Right lobe of liver (tissue), 6 donors: ENCODE data around the gene NTN1. TPM values are rescaled to one million over a fixed set of nuclear protein-coding genes. Genes with fewer than 3 reads are reported as not detected.

Source experiments
- ATAC-seq, 4 donors: fragments of 200-7000 bp; cut with Tn5 transposase; one replicate each; pipeline ENCODE4 v1.9.1; 2020; ENCODE audit warnings: mild to moderate bottlenecking in 4 of 4, moderate library complexity in 4 of 4
- DNase-seq, 3 donors: peaks; one replicate each; pipeline ENCODE4 v3.0.0-alpha.2; 2020
- H3K27ac ChIP-seq, 3 donors: fragments of 200-600 bp; one replicate each; pipeline ENCODE4 v1.8.0; 2022
- H3K27me3 ChIP-seq, 2 donors: fragments of 200-600 bp; one replicate each; pipeline ENCODE4 v1.8.0; 2022
- H3K36me3 ChIP-seq, 4 donors: fragments of 200-600 bp; sonication (generic) in 1 of 4; one replicate each; pipeline versions ENCODE4 v1.5.1 to v1.8.0; 2017 to 2022; ENCODE audit warnings: control low read depth in 1 of 4
- H3K4me1 ChIP-seq, 4 donors: fragments of 200-600 bp; sonication (generic) in 1 of 4; one replicate each; pipeline versions ENCODE4 v1.5.1 to v1.8.0; 2017 to 2022; ENCODE audit warnings: control low read depth in 1 of 4
- H3K4me3 ChIP-seq, 3 donors: fragments of 200-600 bp; one replicate each; pipeline ENCODE4 v1.8.0; 2022
- H3K9me3 ChIP-seq, 4 donors: fragments of 200-600 bp; sonication (generic) in 1 of 4; one replicate each; pipeline versions ENCODE4 v1.5.1 to v1.8.0; 2017 to 2022; ENCODE audit warnings: control low read depth in 1 of 4
- POLR2A ChIP-seq: fragments of 450-650 bp; IDR thresholded peaks from one replicate; pipeline ENCODE4 v1.6.1; 2017; ENCODE audit warnings: antibody characterized with exemption, mild to moderate bottlenecking
- WGBS: methylation state at CpG from one replicate; pipeline ENCODE4 v1.1.6; 2018; ENCODE audit warnings: low coverage, low lambda C conversion rate; ENCODE audit not compliant: insufficient coverage; ENCODE audit errors: missing lambda C conversion rate; 5-methylcytosine and 5-hydroxymethylcytosine counted together
- intact Hi-C, 2 donors: fragments of 100-400 bp; cut with DNase I; formaldehyde crosslinking; loops; one replicate each; pipeline versions ENCODE4 v1.11.2 to v1.14.1; 2022
- total RNA-seq, 6 experiments: library from RNA; depleted of rRNA in 2 of 6; stranded (reverse); fragments of >200 nt in 2 of 6; fragmentation: NEBNext Ultra II Directional in 3 of 6; extraction: Animal tissue kit (Norgen Biotek cat#: 25700) in 3 of 6; gene quantifications; one replicate each; pipeline versions ENCODE4 v1.1.0 to v1.2.4, GENCODE V29; 2016 to 2023
- TF ChIP-seq, protein P1 (sequence below), 4 donors: fragments of 200-600 bp in 3 of 4; fragments of 450-650 bp in 1 of 4; IDR thresholded peaks; one replicate each; pipeline versions ENCODE4 v1.5.1 to v1.8.0; 2016 to 2022; ENCODE audit warnings: antibody characterized with exemption in 4 of 4, mild to moderate bottlenecking in 2 of 4
- donor health status: DM: no; HTN: yes; CAD: no.
- donor health status: DM: no; HTN: no; CAD: no.
- donor health status: DM: no; HTN: no; CAD: no.
- donor health status: DM: no; HTN: yes; CAD: no.
- donor health status: DM: no; HTN: yes; CAD: no.

Gene NTN1
- total RNA-seq, 6 experiments from 2014 or later, result 3.5 to 12.5 (median 8.5) TPM

DNA sequence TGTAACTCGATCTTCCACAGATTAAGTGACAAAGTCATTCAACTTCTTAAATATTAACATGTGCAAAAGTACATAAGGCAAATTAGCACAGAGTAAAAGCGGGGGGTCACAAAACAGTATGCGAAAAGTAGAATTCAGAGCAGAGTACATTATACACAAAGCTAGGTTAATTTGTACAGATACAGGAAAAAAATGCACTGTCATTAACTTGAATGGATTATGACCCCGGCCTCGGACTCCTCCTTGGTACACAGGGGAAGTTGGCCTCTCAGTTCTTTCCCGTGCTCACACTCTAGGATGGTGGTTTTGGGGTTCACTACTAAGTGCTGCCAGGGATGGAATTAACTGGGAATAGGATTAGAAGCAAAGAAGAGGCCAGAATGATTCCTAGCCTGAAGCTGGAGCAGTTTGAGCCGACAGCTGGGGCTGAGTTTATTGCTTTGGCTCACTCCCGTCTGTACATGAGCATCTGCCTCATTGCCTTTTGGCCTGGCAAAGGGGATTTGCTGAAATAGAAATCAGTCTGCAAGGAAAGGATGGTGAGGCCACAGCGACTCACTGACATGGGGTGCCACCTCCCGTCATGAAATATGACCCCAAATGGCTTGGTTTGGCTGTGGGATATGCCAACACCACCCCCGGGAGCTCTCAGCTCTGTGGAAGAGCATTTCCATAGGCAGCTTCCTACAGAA, 23.6 kb downstream of the NTN1 start:
- no peak overlapping the region for H3K4me3 ChIP-seq
- no peaks in the 10 kb centered on the region for H3K27me3 ChIP-seq
- ATAC-seq (peak; percentile 56 to 83 (median 66)), DNase-seq (no peak)
- no peaks in the 10 kb centered on the region for H3K9me3 ChIP-seq
- H3K27ac ChIP-seq, result peak overlapping the region in 1 of 3 donors; percentile 18
- 36% methylated on average over 8 of the region's 11 CpGs for WGBS
- peaks cover 0 to 12% (median 0%) of the 10 kb centered on the region in 4 donors for H3K4me1 ChIP-seq
- no peaks in the 10 kb centered on the region for H3K36me3 ChIP-seq
- intact Hi-C loops, result no loop called here
- TF ChIP-seq POLR2A, result no peak
- TF ChIP-seq, protein P1, sequence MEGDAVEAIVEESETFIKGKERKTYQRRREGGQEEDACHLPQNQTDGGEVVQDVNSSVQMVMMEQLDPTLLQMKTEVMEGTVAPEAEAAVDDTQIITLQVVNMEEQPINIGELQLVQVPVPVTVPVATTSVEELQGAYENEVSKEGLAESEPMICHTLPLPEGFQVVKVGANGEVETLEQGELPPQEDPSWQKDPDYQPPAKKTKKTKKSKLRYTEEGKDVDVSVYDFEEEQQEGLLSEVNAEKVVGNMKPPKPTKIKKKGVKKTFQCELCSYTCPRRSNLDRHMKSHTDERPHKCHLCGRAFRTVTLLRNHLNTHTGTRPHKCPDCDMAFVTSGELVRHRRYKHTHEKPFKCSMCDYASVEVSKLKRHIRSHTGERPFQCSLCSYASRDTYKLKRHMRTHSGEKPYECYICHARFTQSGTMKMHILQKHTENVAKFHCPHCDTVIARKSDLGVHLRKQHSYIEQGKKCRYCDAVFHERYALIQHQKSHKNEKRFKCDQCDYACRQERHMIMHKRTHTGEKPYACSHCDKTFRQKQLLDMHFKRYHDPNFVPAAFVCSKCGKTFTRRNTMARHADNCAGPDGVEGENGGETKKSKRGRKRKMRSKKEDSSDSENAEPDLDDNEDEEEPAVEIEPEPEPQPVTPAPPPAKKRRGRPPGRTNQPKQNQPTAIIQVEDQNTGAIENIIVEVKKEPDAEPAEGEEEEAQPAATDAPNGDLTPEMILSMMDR (IDR thresholded peaks at IDR 0.05), result no peak

DNA sequence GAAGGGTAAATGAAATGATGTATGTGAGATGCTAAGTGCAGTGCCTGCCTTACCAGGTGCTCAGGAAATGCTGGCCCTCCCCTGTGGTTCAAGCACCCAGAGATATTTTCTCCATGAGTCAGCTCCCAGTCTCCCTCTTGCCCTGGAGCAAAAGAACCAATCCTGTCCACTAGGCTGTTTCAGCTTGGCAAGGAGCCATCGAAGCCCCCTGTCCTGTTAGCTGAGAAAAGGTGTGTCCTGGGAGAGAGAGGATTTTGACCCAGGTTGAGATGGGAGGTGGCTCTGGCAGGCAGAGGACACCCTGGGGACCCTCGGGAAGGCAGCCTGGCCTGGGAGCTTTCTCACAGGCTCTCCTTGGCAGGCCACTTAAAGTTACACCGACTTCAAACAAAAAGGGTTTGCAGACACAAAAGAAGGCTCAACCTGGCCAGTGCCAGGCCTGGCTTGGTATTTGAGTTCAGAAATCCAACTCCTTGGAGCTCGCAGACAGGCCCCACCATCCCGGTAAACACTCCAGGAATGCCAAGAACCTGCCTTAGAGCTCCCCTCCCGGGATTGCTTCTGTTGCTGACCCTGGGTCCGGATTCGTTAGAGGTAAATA, 29.6 kb downstream of the NTN1 start:
- ATAC-seq (peak in 1 of 4 donors; percentile 28), DNase-seq (no peak)
- Histone ChIP-seq H3K36me3 (no peaks in the 10 kb centered on the region), H3K4me1 (peaks cover 0 to 24% (median 9%) of the 10 kb centered on the region in 4 donors), H3K27ac (no peak overlapping the region), H3K9me3 (no peaks in the 10 kb centered on the region), H3K4me3 (no peak overlapping the region), H3K27me3 (no peaks in the 10 kb centered on the region)
- intact Hi-C loops, result no loop called here
- 70% methylated on average over 2 of the region's 8 CpGs for WGBS
- TF ChIP-seq, protein P1 (IDR thresholded peaks at IDR 0.05), result no peak
- TF ChIP-seq POLR2A, result no peak

DNA sequence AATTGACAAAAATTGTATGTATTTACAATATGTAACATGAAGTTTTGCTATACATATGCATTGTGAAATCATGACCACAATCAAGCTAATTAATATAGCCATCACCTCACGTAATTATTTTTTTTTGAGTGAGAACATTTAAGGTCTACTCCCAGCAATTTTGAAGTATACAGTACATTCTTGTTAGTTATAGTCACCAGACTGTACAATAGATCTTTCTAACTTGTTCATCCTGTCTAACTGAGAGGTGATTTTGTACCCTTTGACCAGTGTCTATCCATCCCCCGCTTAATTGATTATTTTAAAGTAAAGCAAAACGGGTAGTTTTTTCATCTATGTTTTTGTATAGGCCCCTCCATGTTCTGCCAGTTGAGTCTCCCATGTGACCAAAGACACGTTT, 30.3 kb downstream of the NTN1 start:
- Histone ChIP-seq H3K9me3 (no peaks in the 10 kb centered on the region), H3K36me3 (no peaks in the 10 kb centered on the region), H3K27ac (no peak overlapping the region), H3K4me3 (no peak overlapping the region), H3K27me3 (no peaks in the 10 kb centered on the region), H3K4me1 (peaks cover 0 to 28% (median 9%) of the 10 kb centered on the region in 4 donors)
- no peak for TF ChIP-seq POLR2A
- TF ChIP-seq, protein P1 (IDR thresholded peaks at IDR 0.05), result no peak
- WGBS, result 47% methylated on average over 4 of the region's 4 CpGs
- intact Hi-C loops, result no loop called here
- ATAC-seq (peak in 1 of 4 donors; percentile 12), DNase-seq (no peak)

DNA sequence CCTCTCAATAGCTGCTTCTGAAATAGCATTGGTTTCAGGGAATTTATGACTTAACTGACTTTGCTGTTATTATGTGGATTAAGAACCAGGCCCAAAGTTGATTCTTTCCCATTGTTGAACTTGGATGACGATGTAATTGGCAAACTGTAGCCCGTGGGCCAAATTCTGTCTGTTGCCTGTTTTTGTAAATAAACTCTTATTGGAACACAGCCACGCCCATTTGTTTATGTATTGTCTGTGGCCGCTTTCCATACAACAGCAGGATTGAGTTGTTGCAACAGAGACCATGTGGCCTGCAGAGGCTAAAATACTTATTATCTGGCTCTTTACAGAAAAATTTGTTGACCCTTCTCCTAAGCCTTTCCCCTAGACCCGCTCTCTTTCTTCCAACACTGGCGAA, 31.6 kb downstream of the NTN1 start:
- ATAC-seq, result peak; percentile 21 to 55 (median 32)
- H3K4me3 ChIP-seq, result no peak overlapping the region
- H3K9me3 ChIP-seq, result no peaks in the 10 kb centered on the region
- peak overlapping the region in 2 of 3 donors; percentile 59 to 74 for H3K27ac ChIP-seq
- no peaks in the 10 kb centered on the region for H3K36me3 ChIP-seq
- peaks cover 0 to 38% (median 10%) of the 10 kb centered on the region in 4 donors for H3K4me1 ChIP-seq
- 34% methylated on average over 6 of the region's 6 CpGs for WGBS
- H3K27me3 ChIP-seq, result no peaks in the 10 kb centered on the region
- intact Hi-C loops, result no loop called here
- TF ChIP-seq, protein P1 (IDR thresholded peaks at IDR 0.05), result no peak
- TF ChIP-seq POLR2A, result no peak
- peak in 1 of 3 donors; percentile 67 for DNase-seq
